ENCODE data around the gene NR3C2. TPM values are rescaled to one million over a fixed set of nuclear protein-coding genes. Genes with fewer than 3 reads are reported as not detected.

The NR3C2 gene
- total and polyA plus RNA-seq, 3 donors from 2014 or later: 17.6 to 28.1 (median 19.9) TPM

DNA sequence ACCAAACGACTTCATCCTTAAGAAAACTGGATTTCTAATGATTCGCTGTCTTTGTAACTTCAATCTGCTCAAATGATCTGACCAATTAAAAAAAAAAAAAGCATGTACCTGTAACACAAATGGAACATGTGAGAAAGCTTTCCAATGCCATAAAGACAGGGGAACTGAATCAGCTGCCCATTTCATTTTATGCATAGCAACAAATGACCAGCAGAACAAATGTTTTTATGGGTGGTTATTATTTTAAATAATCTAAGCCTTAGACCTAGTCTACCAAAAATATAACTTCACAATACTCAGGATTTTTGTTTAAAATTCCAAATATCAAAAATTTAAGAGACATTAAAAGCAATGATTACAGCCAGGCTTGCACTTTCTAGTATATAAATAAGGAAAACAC is 145.7 kb downstream of the NR3C2 start:
- no peak overlapping the region for H3K27ac ChIP-seq
- no peaks in the 10 kb centered on the region for H3K4me1 ChIP-seq
- intact Hi-C loops (cut with DNase I; ENCODE audit: low total_unique reads): no loop called here
- TF ChIP-seq, protein P1, sequence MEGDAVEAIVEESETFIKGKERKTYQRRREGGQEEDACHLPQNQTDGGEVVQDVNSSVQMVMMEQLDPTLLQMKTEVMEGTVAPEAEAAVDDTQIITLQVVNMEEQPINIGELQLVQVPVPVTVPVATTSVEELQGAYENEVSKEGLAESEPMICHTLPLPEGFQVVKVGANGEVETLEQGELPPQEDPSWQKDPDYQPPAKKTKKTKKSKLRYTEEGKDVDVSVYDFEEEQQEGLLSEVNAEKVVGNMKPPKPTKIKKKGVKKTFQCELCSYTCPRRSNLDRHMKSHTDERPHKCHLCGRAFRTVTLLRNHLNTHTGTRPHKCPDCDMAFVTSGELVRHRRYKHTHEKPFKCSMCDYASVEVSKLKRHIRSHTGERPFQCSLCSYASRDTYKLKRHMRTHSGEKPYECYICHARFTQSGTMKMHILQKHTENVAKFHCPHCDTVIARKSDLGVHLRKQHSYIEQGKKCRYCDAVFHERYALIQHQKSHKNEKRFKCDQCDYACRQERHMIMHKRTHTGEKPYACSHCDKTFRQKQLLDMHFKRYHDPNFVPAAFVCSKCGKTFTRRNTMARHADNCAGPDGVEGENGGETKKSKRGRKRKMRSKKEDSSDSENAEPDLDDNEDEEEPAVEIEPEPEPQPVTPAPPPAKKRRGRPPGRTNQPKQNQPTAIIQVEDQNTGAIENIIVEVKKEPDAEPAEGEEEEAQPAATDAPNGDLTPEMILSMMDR (IDR thresholded peaks at IDR 0.05): no peak
- no peak for TF ChIP-seq POLR2A (IDR thresholded peaks at IDR 0.05)
- DNase-seq: no peak
- no peaks in the 10 kb centered on the region for H3K27me3 ChIP-seq
- no peaks in the 10 kb centered on the region for H3K36me3 ChIP-seq (ENCODE audit: low read depth, missing control alignments)
- H3K9me3 ChIP-seq: no peaks in the 10 kb centered on the region
- 87 to 93% methylated on average over 2 of the region's 2 CpGs for WGBS, 2 donors
- no peak overlapping the region for H3K4me3 ChIP-seq

DNA sequence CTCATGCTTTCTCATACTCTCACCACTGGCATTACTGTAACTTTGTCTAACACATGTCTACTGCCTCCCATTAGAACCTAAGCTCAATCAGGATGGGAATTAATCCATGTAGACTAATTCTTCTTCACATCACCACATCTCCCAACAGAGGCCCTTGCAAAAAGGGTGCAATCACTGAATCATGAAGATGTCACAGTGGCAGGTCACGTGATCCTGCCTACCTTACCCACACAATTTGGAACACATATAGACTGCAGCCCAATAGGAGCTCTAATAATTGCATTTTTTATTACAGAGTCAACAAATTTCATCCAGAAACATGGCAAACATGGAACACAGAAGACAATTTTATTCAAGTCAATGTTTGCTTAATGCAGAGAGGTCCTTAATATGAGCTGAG is 146.6 kb downstream of the NR3C2 start:
- H3K27ac ChIP-seq: no peak overlapping the region
- no peaks in the 10 kb centered on the region for H3K9me3 ChIP-seq
- H3K4me1 ChIP-seq: no peaks in the 10 kb centered on the region
- no peak for TF ChIP-seq POLR2A (IDR thresholded peaks at IDR 0.05)
- TF ChIP-seq, protein P1 (IDR thresholded peaks at IDR 0.05): no peak
- no peak for DNase-seq
- H3K36me3 ChIP-seq (ENCODE audit: low read depth, missing control alignments): no peaks in the 10 kb centered on the region
- intact Hi-C loops (cut with DNase I; ENCODE audit: low total_unique reads): no loop called here
- WGBS, 2 donors: 97 to 100% methylated on average over 1 of the region's 1 CpG
- no peak overlapping the region for H3K4me3 ChIP-seq
- H3K27me3 ChIP-seq: no peaks in the 10 kb centered on the region

DNA sequence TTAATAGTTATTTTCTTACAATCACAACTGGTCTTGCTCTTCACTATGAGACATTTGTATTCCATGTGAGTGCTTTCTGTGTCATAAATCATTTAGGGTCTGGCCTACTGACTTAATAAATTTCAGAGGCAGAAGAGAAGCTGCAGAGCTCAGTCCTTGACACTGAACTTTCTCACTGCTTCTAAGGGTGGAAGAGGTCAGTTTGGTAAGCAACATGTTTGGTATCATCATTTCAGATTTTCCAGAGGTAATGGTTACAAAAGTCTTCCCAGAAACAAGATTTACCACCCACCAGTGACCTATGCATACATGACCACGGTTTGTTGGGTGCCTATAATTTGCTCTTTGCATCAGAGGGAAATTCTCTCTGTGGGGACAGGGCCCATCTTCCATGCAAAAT is 148.6 kb downstream of the NR3C2 start:
- TF ChIP-seq, protein P1 (IDR thresholded peaks at IDR 0.05): no peak
- TF ChIP-seq POLR2A (IDR thresholded peaks at IDR 0.05): no peak
- WGBS, 2 donors: 74 to 90% methylated on average over 1 of the region's 1 CpG
- intact Hi-C loops (cut with DNase I; ENCODE audit: low total_unique reads): no loop called here
- Histone ChIP-seq H3K4me3 (no peak overlapping the region), H3K27ac (no peak overlapping the region), H3K36me3 (ENCODE audit: low read depth, missing control alignments) (no peaks in the 10 kb centered on the region), H3K9me3 (no peaks in the 10 kb centered on the region), H3K27me3 (no peaks in the 10 kb centered on the region), H3K4me1 (no peaks in the 10 kb centered on the region)
- no peak for DNase-seq

DNA sequence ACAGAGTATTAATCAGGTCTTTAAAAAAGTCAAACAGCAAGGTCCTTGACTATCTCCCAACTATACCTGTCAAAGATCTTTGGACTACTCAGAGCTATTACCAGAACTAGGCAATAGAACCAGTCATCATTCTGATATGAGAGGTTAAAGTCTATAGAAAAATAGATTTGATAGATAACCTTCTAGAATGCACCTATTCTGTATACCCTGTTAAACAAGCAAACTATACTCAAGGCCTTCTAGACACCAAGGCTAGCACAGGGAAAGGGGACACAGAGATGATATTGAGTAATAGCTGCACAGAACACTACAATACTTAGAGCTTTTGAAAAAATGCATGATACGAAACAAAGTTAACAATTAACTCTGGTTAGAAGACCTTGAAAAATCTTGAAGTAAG is 149.5 kb downstream of the NR3C2 start:
- Histone ChIP-seq H3K9me3 (no peaks in the 10 kb centered on the region), H3K4me3 (no peak overlapping the region), H3K27ac (no peak overlapping the region), H3K4me1 (no peaks in the 10 kb centered on the region), H3K36me3 (ENCODE audit: low read depth, missing control alignments) (no peaks in the 10 kb centered on the region), H3K27me3 (no peaks in the 10 kb centered on the region)
- DNase-seq: no peak
- 48 to 58% methylated on average over 1 of the region's 1 CpG for WGBS, 2 donors
- TF ChIP-seq, protein P1 (IDR thresholded peaks at IDR 0.05): no peak
- TF ChIP-seq POLR2A (IDR thresholded peaks at IDR 0.05): no peak
- intact Hi-C loops (cut with DNase I; ENCODE audit: low total_unique reads): no loop called here

DNA sequence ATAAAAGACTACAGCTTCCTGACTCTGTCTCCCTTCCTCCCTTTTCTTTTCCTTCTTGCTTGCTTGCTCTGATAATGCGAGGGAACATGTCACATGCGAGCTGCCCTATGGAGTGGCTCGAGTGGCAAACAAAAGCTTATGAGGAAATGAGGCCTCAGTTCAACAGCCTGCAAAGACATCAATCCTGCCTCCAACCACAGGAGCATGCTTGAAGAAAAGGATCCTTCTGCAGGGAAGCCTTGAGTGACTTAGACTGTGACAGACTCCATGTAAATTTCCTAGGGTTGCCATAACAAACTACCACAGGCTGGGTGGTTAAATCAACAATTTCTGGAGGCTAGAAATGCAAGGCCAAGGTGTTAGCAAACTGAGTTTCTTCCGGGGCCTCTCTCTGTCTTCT is 152.5 kb downstream of the NR3C2 start:
- no peak for DNase-seq
- Histone ChIP-seq H3K4me3 (no peak overlapping the region), H3K36me3 (ENCODE audit: low read depth, missing control alignments) (no peaks in the 10 kb centered on the region), H3K27me3 (no peaks in the 10 kb centered on the region), H3K9me3 (no peaks in the 10 kb centered on the region), H3K27ac (no peak overlapping the region), H3K4me1 (peaks cover 7% of the 10 kb centered on the region)
- WGBS, 2 donors: 87 to 92% methylated on average over 4 of the region's 4 CpGs
- intact Hi-C loops (cut with DNase I; ENCODE audit: low total_unique reads): no loop called here
- TF ChIP-seq POLR2A (IDR thresholded peaks at IDR 0.05): no peak
- TF ChIP-seq, protein P1 (IDR thresholded peaks at IDR 0.05): no peak

Measured in testis (tissue), 3 donors.